Breast epithelium (tissue), 3 donors: ENCODE data around the gene HSD11B1.

Source experiments
- POLR2A ChIP-seq: fragments of 450-650 bp; IDR thresholded peaks from one replicate; pipeline ENCODE4 v1.6.1; 2016; ENCODE audit warnings: antibody characterized with exemption, mild to moderate bottlenecking, moderate library complexity
- POLR2AphosphoS5 ChIP-seq, 3 donors: sonication (generic); formaldehyde crosslinking; IDR thresholded peaks; one replicate each; pipeline ENCODE4 v1.6.1; 2017; ENCODE audit warnings: antibody characterized with exemption in 3 of 3
- TF ChIP-seq, protein P1 (sequence below), 3 donors: fragments of 450-650 bp; IDR thresholded peaks; one replicate each; pipeline ENCODE4 v1.5.1; 2016 to 2017; ENCODE audit warnings: antibody characterized with exemption in 3 of 3, mild to moderate bottlenecking in 3 of 3, moderate library complexity in 3 of 3

DNA sequence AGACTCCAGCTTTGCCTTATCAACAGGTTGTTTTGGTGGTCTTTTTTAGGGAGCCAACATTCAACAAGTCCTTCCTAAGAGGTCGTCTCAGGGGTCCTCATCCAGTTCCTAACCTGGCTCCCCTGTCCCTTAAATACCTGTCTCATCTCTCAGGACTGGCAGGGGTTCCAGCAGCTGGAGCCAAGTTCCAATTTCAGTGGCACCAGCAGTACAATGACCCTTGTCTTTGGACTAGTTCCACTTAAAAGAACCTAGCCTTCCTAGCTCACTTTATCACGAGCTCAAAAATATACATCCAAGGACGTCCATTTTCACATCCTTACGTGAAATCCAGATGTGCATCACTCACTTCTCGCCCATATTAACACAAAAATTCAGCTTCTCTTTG, 32.5 kb downstream of the HSD11B1 start:
- TF ChIP-seq, protein P1, sequence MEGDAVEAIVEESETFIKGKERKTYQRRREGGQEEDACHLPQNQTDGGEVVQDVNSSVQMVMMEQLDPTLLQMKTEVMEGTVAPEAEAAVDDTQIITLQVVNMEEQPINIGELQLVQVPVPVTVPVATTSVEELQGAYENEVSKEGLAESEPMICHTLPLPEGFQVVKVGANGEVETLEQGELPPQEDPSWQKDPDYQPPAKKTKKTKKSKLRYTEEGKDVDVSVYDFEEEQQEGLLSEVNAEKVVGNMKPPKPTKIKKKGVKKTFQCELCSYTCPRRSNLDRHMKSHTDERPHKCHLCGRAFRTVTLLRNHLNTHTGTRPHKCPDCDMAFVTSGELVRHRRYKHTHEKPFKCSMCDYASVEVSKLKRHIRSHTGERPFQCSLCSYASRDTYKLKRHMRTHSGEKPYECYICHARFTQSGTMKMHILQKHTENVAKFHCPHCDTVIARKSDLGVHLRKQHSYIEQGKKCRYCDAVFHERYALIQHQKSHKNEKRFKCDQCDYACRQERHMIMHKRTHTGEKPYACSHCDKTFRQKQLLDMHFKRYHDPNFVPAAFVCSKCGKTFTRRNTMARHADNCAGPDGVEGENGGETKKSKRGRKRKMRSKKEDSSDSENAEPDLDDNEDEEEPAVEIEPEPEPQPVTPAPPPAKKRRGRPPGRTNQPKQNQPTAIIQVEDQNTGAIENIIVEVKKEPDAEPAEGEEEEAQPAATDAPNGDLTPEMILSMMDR (IDR thresholded peaks at IDR 0.05), result no peak
- TF ChIP-seq POLR2AphosphoS5 (IDR thresholded peaks at IDR 0.05) (no peak), POLR2A (no peak)
